Testis (tissue), 3 donors: Measurements from ENCODE around the gene TSPAN12. TPM values are rescaled to one million over a fixed set of nuclear protein-coding genes. Genes with fewer than 3 reads are reported as not detected.

Source experiments
- DNase-seq: peaks from one replicate; pipeline ENCODE4 v3.0.0-alpha.2; 2019
- H3K27ac ChIP-seq, 2 donors: fragments of 200-600 bp; sonication (generic); one replicate each; pipeline ENCODE4 v1.5.1; 2019
- H3K27me3 ChIP-seq: fragments of 200-600 bp; sonication (generic); one replicate; pipeline ENCODE4 v1.5.1; 2019
- H3K36me3 ChIP-seq: fragments of 200-600 bp; sonication (generic); one replicate; pipeline ENCODE4 v1.5.1; 2017; ENCODE audit warnings: low read depth; ENCODE audit errors: missing control alignments
- H3K4me1 ChIP-seq: fragments of 200-600 bp; sonication (generic); one replicate; pipeline ENCODE4 v1.5.1; 2019
- H3K4me3 ChIP-seq, 2 donors: fragments of 200-600 bp; sonication (generic); one replicate each; pipeline ENCODE4 v1.5.1; 2017 to 2019
- H3K9me3 ChIP-seq: fragments of 200-600 bp; sonication (generic); one replicate; pipeline ENCODE4 v1.5.1; 2017
- POLR2A ChIP-seq: fragments of 450-650 bp; IDR thresholded peaks from one replicate; pipeline ENCODE4 v1.6.1; 2017; ENCODE audit warnings: antibody characterized with exemption, mild to moderate bottlenecking, moderate library complexity
- WGBS, 2 donors: methylation state at CpG; one replicate each; pipeline ENCODE4 v1.1.5; 2018; 5-methylcytosine and 5-hydroxymethylcytosine counted together
- intact Hi-C: fragments of 100-400 bp; cut with DNase I; formaldehyde crosslinking; loops from one replicate; pipeline ENCODE4 v1.15.1; 2023; ENCODE audit warnings: low total_unique reads
- polyA plus RNA-seq: library from polyadenylated mRNA; stranded (reverse); fragments of 350-450 nt; fragmentation: Illumina TruSeq; extraction: RNeasy Lipid Tissue Mini Kit (QIAGEN cat#74804); gene quantifications from one replicate; pipeline ENCODE4 v1.2.3, GENCODE V29; 2014; ENCODE audit warnings: low read depth, low replicate concordance; ENCODE audit not compliant: insufficient read depth
- total RNA-seq, 2 donors: library from RNA; depleted of rRNA; stranded (reverse); fragments of >200 nt; gene quantifications; one replicate each; pipeline ENCODE4 v1.2.3, GENCODE V29; 2016
- TF ChIP-seq, protein P1 (sequence below), 3 experiments: fragments of 450-650 bp in 2 of 3; fragments of 200-600 bp in 1 of 3; sonication (generic) in 1 of 3; IDR thresholded peaks; one replicate each; pipeline ENCODE4 v1.5.1; 2016 to 2019; ENCODE audit warnings: antibody characterized with exemption in 3 of 3, mild to moderate bottlenecking in 2 of 3, moderate library complexity in 1 of 3

TSPAN12 gene
- total and polyA plus RNA-seq, 3 donors from 2014 or later: 4.3 to 6.6 (median 6.3) TPM

DNA sequence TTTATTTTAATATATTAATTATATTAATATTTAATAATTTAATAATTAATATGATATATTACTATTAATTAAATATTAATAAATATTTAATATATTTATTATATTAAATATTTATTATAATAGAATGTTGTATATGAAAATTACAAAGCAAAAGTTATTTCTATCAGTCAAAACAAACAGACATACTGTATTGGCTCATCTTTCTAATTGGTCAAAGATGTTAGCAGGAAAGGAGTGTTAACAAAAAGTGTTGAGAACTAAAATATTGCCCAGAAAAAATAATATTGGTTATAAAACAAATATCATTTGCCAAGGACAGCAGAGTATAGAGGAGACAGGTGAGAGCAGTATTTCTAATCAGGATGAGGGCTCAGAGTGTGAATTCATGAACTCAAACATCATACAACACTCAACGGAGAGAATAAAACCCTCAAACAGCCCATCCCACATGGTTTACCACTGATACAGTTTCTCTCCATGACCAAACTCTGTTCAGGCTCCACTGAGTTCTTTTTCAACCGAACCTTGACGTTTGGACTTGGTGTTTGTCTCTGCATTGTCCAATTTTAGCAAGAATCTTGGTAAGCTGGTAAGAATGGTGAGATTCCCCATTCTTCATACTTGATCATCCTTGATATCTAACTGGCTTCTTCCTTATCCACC lies 58.0 kb downstream of the TSPAN12 start:
- Histone ChIP-seq H3K4me1 (no peaks in the 10 kb centered on the region), H3K27ac (no peak overlapping the region), H3K4me3 (no peak overlapping the region), H3K36me3 (no peaks in the 10 kb centered on the region), H3K27me3 (no peaks in the 10 kb centered on the region), H3K9me3 (no peaks in the 10 kb centered on the region)
- whole genome bisulfite sequencing, 2 donors: 84 to 93% methylated on average over 3 of the region's 3 CpGs
- no peak for DNase-seq
- intact Hi-C loops: no loop called here
- TF ChIP-seq, protein P1, sequence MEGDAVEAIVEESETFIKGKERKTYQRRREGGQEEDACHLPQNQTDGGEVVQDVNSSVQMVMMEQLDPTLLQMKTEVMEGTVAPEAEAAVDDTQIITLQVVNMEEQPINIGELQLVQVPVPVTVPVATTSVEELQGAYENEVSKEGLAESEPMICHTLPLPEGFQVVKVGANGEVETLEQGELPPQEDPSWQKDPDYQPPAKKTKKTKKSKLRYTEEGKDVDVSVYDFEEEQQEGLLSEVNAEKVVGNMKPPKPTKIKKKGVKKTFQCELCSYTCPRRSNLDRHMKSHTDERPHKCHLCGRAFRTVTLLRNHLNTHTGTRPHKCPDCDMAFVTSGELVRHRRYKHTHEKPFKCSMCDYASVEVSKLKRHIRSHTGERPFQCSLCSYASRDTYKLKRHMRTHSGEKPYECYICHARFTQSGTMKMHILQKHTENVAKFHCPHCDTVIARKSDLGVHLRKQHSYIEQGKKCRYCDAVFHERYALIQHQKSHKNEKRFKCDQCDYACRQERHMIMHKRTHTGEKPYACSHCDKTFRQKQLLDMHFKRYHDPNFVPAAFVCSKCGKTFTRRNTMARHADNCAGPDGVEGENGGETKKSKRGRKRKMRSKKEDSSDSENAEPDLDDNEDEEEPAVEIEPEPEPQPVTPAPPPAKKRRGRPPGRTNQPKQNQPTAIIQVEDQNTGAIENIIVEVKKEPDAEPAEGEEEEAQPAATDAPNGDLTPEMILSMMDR (IDR thresholded peaks at IDR 0.05): no peak
- TF ChIP-seq POLR2A: no peak

DNA sequence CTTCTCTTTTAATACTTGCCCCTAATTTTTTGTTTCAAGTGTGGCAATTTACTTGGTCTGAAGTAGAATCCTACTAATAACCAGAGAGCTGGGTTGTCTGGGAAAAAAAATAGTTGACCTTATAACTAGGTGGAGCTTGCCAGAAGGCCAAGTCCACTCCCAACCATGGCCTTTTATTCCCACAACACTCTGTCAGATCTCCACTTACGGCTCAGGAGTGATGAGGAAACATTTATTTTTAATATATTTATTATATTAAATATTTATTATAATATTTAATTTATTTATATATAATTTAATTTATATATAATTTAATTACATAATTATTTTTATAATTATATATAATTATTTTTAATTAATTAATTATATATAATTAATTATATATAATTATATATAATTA lies 58.8 kb downstream of the TSPAN12 start:
- H3K36me3 ChIP-seq: no peaks in the 10 kb centered on the region
- intact Hi-C loops: no loop called here

DNA sequence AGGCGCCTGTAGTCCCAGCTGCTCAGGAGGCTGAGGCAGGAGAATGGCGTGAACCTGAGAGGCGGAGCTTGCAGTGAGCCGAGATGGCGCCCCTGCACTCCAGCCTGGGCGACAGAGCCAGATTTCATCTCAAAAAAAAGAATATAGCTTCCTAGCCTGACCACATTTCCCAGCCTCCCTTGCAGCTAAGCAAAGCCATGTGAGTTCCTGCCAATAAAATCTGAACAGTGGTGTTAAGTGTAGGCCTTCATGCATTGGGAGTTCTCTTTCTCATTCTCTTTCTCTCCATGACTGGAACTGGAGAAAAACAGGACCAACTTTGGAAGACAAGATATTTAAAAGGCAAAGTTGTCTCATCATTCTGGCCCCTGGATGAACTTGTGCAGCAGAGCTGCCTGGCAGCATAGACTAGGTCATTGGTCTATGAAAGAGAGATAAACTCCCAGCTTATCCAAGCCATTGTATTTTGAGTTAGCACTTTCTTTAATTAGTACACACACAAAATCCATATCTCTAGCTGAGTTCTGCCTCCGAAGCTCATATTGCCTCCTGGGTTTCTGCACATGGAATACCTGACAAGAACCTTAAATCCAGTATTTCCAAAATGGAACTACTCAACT lies 60.8 kb downstream of the TSPAN12 start:
- DNase-seq: no peak
- no peaks in the 10 kb centered on the region for H3K36me3 ChIP-seq
- no peaks in the 10 kb centered on the region for H3K9me3 ChIP-seq
- no peaks in the 10 kb centered on the region for H3K27me3 ChIP-seq
- 87 to 94% methylated on average over 7 of the region's 7 CpGs for WGBS, 2 donors
- no peak overlapping the region for H3K4me3 ChIP-seq
- H3K27ac ChIP-seq: no peak overlapping the region
- H3K4me1 ChIP-seq: no peaks in the 10 kb centered on the region
- intact Hi-C loops: no loop called here
- TF ChIP-seq POLR2A: no peak
- TF ChIP-seq, protein P1 (IDR thresholded peaks at IDR 0.05): no peak

More for the DNA sequence above, 58.8 kb downstream of the TSPAN12 start:
- no peak for DNase-seq
- Histone ChIP-seq H3K27me3 (no peaks in the 10 kb centered on the region), H3K4me3 (no peak overlapping the region), H3K9me3 (no peaks in the 10 kb centered on the region), H3K4me1 (no peaks in the 10 kb centered on the region), H3K27ac (no peak overlapping the region)
- 95% methylated on average over 1 of the region's 1 CpG for WGBS, 2 donors
- no peak for TF ChIP-seq POLR2A
- TF ChIP-seq, protein P1 (IDR thresholded peaks at IDR 0.05): no peak

DNA sequence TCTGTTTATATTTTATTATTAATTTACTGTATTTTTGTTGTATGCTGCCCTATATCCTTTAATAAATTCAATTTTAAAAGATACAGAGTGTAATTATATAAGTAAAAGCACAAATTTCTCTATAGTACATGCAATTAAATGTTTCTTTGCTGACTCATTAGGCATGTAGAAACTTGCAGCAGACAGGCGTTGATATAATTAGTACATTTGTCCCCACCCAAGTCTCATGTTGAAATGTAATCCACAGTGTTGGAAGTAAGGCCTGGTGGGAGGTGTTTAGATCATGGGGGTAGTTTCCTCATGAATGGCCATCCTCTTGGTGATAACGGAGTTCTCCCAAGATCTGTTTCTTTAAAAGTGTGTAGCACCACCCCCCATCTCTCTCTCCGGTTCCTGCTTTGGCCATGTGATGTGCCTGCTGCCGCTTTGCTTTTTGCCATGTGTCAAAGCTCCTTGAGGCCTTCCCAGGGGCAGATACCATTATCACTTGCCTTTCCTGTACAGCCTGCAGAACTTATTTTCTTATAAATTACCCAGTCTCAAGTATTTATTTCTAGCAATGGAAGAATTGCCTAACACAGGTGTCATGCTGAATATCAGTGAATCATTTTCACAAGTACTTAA lies 63.7 kb downstream of the TSPAN12 start:
- 87 to 89% methylated on average over 4 of the region's 4 CpGs for WGBS, 2 donors
- DNase-seq: no peak
- no peaks in the 10 kb centered on the region for H3K9me3 ChIP-seq
- H3K36me3 ChIP-seq: no peaks in the 10 kb centered on the region
- TF ChIP-seq, protein P1 (IDR thresholded peaks at IDR 0.05): no peak
- no peak for TF ChIP-seq POLR2A
- intact Hi-C loops: no loop called here
- H3K27ac ChIP-seq: no peak overlapping the region
- no peaks in the 10 kb centered on the region for H3K4me1 ChIP-seq
- no peak overlapping the region for H3K4me3 ChIP-seq
- no peaks in the 10 kb centered on the region for H3K27me3 ChIP-seq
